AG09309 (cell line): ENCODE results near the gene NANS.

Experiments
- DNase-seq: peaks from one replicate; pipeline ENCODE4 v3.0.0-alpha.2; 2010; ENCODE audit warnings: low read depth
- H3K4me3 ChIP-seq: 2 replicates; pipeline ENCODE4 v1.5.1; 2011; ENCODE audit warnings: mild to moderate bottlenecking, low read depth, low read length, moderate library complexity; ENCODE audit not compliant: control insufficient read depth
- TF ChIP-seq, protein P1 (sequence below): IDR thresholded peaks from 2 replicates; pipeline ENCODE4 v1.5.1; 2011; ENCODE audit warnings: mild to moderate bottlenecking, low read depth, low read length, inconsistent platforms; ENCODE audit not compliant: insufficient read depth, control insufficient read depth; ENCODE audit errors: missing control alignments

Gene NANS

DNA sequence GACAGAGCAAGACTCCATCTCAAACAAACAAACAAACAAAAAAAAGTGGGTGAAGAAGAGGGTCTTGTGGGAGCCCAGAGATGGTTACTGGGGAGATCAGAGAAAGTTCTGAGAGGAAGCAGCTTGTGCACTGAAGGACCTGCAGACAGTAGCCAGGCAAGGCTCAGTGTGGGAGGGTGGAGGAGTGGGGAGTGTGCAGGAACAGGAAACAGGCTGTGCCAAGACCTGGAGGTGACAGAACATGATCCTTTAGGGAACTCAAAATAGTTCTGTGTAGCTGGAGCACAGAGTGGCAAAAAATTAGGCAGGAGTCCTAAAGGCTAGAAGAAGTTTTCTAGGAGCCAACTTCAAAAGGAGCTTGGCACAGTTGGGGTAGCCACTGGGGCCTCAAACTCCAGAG lies 19.2 kb upstream of the NANS start:
- no peak overlapping the region for H3K4me3 ChIP-seq
- no peak for DNase-seq
- TF ChIP-seq, protein P1, sequence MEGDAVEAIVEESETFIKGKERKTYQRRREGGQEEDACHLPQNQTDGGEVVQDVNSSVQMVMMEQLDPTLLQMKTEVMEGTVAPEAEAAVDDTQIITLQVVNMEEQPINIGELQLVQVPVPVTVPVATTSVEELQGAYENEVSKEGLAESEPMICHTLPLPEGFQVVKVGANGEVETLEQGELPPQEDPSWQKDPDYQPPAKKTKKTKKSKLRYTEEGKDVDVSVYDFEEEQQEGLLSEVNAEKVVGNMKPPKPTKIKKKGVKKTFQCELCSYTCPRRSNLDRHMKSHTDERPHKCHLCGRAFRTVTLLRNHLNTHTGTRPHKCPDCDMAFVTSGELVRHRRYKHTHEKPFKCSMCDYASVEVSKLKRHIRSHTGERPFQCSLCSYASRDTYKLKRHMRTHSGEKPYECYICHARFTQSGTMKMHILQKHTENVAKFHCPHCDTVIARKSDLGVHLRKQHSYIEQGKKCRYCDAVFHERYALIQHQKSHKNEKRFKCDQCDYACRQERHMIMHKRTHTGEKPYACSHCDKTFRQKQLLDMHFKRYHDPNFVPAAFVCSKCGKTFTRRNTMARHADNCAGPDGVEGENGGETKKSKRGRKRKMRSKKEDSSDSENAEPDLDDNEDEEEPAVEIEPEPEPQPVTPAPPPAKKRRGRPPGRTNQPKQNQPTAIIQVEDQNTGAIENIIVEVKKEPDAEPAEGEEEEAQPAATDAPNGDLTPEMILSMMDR = no peak

DNA sequence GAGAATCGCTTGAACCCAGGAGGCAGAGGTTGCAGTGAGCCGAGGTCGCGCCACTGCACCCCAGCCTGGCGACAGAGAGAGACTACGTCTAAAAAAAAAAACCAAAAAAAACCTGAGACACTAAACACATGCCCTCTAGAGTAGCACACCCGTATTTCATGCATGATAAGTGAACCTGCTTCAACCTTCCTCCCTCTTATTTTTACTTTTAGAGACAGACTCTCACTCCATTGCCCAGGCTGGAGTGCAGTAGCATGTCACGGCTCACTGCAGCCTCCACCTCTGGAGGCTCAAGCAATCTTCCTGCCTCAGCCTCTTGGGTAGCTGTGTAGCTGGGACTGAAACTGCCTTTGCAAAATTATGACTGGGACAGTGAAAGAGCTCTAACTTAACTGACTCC lies 17.6 kb upstream of the NANS start:
- no peak for DNase-seq
- TF ChIP-seq, protein P1 = no peak
- no peak overlapping the region for H3K4me3 ChIP-seq

- TF ChIP-seq, protein P1 = no peak
- no peak overlapping the region for H3K4me3 ChIP-seq
- no peak for DNase-seq
Observed at GRCh38 chr9:98039607-98040017, 16.9 kb upstream of the NANS start.

- TF ChIP-seq, protein P1 = no peak
- no peak for DNase-seq
- no peak overlapping the region for H3K4me3 ChIP-seq
Observed at GRCh38 chr9:98040212-98040611, 16.3 kb upstream of the NANS start.

- no peak for DNase-seq
- TF ChIP-seq, protein P1 = no peak
Observed at GRCh38 chr9:98043915-98044314, 12.6 kb upstream of the NANS start.

DNA sequence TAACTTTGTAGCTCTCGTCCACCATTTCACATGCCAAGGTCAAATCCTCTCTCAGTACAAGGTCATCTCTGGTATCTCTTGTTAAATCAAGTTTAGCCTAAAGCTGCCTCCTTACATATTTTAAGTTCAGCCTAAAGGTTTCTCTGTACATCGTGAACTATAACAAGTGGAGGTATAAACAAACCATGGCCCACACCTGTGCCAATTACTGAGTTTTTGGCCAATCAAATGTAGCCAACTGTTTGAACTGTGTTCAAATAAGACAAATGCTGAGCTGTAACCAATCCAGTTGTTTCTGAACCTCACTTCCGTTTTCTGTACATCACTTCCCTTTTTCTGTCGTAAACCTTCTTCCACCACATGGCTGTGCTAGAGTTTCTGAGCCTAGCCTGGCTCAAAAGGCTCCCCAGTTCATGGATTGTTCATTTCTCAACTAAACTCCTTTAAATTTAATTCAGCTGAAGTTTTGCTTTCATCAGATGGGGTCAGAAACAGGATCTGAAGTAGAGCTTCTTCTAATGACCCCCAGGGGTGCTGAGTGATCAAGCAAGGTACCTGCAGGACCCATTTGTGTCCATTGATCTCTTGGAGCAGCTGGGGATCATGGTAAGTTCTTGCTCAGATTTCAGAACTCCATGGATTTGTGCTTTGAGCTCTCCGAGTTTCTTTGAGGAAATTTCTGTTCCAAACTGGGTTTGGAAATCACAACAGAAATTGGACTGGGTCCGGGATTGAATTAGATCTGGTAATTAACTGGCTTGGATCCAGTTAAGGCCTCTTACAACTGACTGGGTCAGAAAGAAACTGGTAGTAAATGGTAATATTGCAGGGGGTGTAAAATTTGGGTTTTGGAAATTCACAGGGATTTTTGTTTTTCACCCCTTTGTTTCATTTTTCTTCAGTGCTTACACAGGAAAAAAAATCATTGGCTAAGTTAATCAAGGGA lies 11.0 kb upstream of the NANS start:
- DNase-seq = no peak
- TF ChIP-seq, protein P1 = no peak
- no peak overlapping the region for H3K4me3 ChIP-seq

More at GRCh38 chr9:98043915-98044314, 12.6 kb upstream of the NANS start:
- no peak overlapping the region for H3K4me3 ChIP-seq
